ENCODE data around the gene TNFRSF11A.

Gene TNFRSF11A

GRCh38 chr18:62324181-62324828 lies 805 bp upstream of the TNFRSF11A start:
- no peak overlapping the region for H3K4me3 ChIP-seq (replicated peaks; ENCODE audit: low read depth, low read length)
- no peak for DNase-seq (ENCODE audit: low read depth)
- no peak for TF ChIP-seq CTCF (IDR thresholded peaks at IDR 0.05; ENCODE audit: low read length, missing control alignments)

GRCh38 chr18:62325806-62326645 lies 916 bp downstream of the TNFRSF11A start:
- H3K4me3 ChIP-seq (replicated peaks; ENCODE audit: low read depth, low read length), result peak overlapping the region; percentile 37
- no peak for TF ChIP-seq CTCF (IDR thresholded peaks at IDR 0.05; ENCODE audit: low read length, missing control alignments)
- DNase-seq (ENCODE audit: low read depth), result peak; percentile 16

DNA sequence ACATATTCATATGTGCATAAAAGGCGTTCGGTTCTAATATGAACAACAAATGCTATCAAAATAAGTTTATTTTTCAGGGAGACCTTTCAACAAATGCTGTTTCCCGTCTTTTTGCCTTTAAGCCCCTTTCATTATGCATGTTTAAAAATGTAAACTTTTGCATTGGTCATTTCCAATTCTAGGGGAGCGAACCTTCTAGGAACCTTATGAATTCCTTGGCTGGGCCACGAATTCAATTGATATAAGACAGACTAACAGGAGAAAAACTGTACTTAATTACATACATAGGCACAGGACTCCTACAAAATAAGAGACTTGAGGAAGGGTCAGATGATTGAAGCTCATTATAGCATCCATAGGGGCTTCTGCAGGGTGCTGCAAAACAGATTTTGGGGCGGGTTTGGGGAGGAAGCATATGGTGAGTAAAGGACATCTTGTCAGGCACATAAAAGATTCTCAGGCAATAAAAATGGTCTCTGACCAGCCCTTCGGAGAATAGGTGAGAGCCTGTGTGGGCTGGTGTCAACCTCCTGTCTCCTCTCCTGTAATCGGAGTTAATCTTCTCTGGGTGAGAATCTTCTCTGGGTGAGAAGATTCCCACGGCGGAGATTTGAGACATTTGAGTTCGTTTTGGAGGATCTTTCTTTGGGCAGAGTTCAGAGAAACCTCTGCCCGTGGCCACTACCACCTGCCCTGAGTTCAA lies 1.7 kb downstream of the TNFRSF11A start:
- TF ChIP-seq CTCF (IDR thresholded peaks at IDR 0.05; ENCODE audit: low read length, missing control alignments), result no peak
- no peak overlapping the region for H3K4me3 ChIP-seq (replicated peaks; ENCODE audit: low read depth, low read length)
- no peak for DNase-seq (ENCODE audit: low read depth)

- DNase-seq (ENCODE audit: low read depth), result no peak
Measured at GRCh38 chr18:62327977-62328376, 2.9 kb downstream of the TNFRSF11A start.

DNA sequence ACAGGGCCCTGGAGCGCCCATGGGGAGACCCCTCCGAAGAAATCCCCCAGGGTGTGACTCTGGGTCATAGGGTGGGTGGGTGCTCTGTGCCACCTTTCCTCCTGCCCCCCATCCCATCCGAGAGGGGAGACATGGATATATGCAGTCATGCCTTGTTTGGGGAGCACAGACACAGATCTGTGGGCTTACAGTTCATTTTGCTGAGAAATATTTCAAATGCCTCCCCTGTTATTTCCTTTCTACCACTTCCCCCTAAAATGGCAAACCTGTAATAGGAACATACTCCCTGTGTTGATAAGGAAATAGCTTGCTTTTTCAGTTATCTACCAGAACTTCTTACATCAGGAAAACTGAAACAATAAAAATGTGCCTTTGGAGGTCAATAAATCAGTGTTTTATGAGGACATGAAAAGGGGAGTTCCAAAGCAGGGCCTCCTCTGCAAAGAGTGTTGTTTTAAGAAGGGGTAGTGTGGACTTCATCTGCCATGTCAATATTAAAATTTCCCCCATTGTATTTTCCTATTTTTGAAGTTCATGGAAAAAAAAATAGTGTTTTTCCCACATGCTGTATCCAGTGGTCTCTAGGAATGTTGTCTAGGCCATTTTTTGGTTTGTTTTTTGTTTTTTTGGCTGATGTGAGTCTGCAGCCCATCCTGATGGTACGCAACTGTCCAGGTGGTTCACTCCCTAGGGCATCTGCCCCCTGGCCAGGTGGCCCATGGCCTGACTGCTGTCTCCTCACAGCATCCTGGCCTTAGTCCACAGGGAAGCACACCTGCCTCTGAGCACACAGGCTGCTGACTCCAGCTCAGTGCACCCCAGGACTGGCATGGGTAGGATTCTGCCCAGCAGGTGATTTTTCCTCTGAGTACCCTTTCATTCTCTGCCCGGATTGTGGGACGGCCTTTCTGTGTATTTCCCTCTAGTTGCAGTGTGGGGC lies 3.7 kb downstream of the TNFRSF11A start:
- no peak for DNase-seq (ENCODE audit: low read depth)
- TF ChIP-seq CTCF (IDR thresholded peaks at IDR 0.05; ENCODE audit: low read length, missing control alignments), result no peak
- no peak overlapping the region for H3K4me3 ChIP-seq (replicated peaks; ENCODE audit: low read depth, low read length)

More at GRCh38 chr18:62327977-62328376, 2.9 kb downstream of the TNFRSF11A start:
- H3K4me3 ChIP-seq (replicated peaks; ENCODE audit: low read depth, low read length), result no peak overlapping the region
- TF ChIP-seq CTCF (IDR thresholded peaks at IDR 0.05; ENCODE audit: low read length, missing control alignments), result no peak

Measured in fibroblast of pulmonary artery (primary cell).